ENCODE results near the gene WDFY2. TPM values are rescaled to one million over a fixed set of nuclear protein-coding genes. Genes with fewer than 3 reads are reported as not detected.

The WDFY2 gene
- total RNA-seq, 1 experiment from 2014 or later, result 26.4 TPM

DNA sequence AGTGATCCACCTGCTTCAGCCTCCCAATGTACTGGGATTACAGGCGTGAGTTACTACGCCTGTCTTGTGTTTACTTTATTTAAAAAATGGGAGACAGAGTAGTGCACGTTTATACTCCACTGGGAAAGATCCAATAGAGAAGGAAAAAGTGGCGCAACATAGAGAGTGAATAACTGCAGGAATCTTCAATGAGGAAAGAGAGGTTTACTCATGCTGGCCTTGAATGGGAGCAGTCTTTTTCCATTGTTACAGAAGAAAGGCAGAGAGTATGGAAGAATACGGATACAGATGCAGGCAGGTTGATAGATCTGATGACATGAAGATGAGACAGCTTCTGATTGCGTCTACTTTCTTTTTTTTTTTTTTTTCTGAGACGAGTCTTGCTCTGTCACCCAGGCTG, 4.6 kb upstream of the WDFY2 start:
- no peak overlapping the region for H3K4me2 ChIP-seq (ENCODE audit: insufficient read depth, insufficient read length, low read length)
- no peaks in the 10 kb centered on the region for H3K9me3 ChIP-seq (ENCODE audit: control insufficient read depth, low read depth, low read length)
- H3K9ac ChIP-seq (ENCODE audit: extremely low read depth, insufficient read length, low read length), result no peak overlapping the region
- H3K23me2 ChIP-seq (ENCODE audit: insufficient read length, low read depth, low read length, poor library complexity, severe bottlenecking), result peaks cover 2% of the 10 kb centered on the region
- H3K9me3 Mint-ChIP-seq, result no peaks in the 10 kb centered on the region
- no peak overlapping the region for H4K8ac ChIP-seq (replicated peaks; ENCODE audit: insufficient read length, low read depth, low read length)
- H2AFZ ChIP-seq (ENCODE audit: low read length), result no peak overlapping the region
- H3K27ac ChIP-seq (ENCODE audit: insufficient read length, low read depth, low read length), result no peak overlapping the region
- H3K23ac ChIP-seq (ENCODE audit: insufficient read length, low read depth, low read length), result no peak overlapping the region
- no peak overlapping the region for H4K91ac ChIP-seq (ENCODE audit: insufficient read length, low read depth, low read length)
- no peak overlapping the region for H2BK20ac ChIP-seq (ENCODE audit: low read depth, low read length, poor library complexity, severe bottlenecking)
- H3K36me3 Mint-ChIP-seq (ENCODE audit: insufficient read depth in 1 of 3, low read depth in 3 of 3), result no peaks in the 10 kb centered on the region
- no peak overlapping the region for H3K4ac ChIP-seq (ENCODE audit: low read depth, low read length)
- H2BK5ac ChIP-seq (ENCODE audit: insufficient read length, low read length), result no peak overlapping the region
- no peaks in the 10 kb centered on the region for H3K27me3 ChIP-seq (ENCODE audit: insufficient read depth, low read length)
- DNase-seq, result no peak
- TF ChIP-seq, protein P1, sequence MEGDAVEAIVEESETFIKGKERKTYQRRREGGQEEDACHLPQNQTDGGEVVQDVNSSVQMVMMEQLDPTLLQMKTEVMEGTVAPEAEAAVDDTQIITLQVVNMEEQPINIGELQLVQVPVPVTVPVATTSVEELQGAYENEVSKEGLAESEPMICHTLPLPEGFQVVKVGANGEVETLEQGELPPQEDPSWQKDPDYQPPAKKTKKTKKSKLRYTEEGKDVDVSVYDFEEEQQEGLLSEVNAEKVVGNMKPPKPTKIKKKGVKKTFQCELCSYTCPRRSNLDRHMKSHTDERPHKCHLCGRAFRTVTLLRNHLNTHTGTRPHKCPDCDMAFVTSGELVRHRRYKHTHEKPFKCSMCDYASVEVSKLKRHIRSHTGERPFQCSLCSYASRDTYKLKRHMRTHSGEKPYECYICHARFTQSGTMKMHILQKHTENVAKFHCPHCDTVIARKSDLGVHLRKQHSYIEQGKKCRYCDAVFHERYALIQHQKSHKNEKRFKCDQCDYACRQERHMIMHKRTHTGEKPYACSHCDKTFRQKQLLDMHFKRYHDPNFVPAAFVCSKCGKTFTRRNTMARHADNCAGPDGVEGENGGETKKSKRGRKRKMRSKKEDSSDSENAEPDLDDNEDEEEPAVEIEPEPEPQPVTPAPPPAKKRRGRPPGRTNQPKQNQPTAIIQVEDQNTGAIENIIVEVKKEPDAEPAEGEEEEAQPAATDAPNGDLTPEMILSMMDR (conservative IDR thresholded peaks at IDR 0.05), result no peak
- no peaks in the 10 kb centered on the region for H3K79me1 ChIP-seq (ENCODE audit: insufficient read depth, low read depth, low read length, poor library complexity, severe bottlenecking)
- no CpG with 5 or more reads among the region's 7 CpGs for WGBS (ENCODE audit: extremely low coverage, insufficient read length, low lambda C conversion rate)
- no peak overlapping the region for H3K14ac ChIP-seq (ENCODE audit: insufficient read depth, low read length)
- H3K4me3 Mint-ChIP-seq, result no peak overlapping the region
- H3K18ac ChIP-seq (ENCODE audit: insufficient read length, low read depth, low read length), result no peak overlapping the region
- no peak overlapping the region for H4K5ac ChIP-seq (ENCODE audit: insufficient read length, low read depth, low read length)
- H3T11ph ChIP-seq (ENCODE audit: low read length), result no peak overlapping the region
- 0 out of 2 replicates have a peak, but pooled peaks cover 2% of the 10 kb centered on the region for H3K4me1 ChIP-seq (ENCODE audit: insufficient read depth, low read length)
- no peak overlapping the region for H3K56ac ChIP-seq (ENCODE audit: insufficient read length, low read depth, low read length)
- no peaks in the 10 kb centered on the region for H3K79me2 ChIP-seq (ENCODE audit: insufficient read depth, low read length)
- H2BK12ac ChIP-seq (ENCODE audit: insufficient read length, low read depth, low read length), result no peak overlapping the region
- no peaks in the 10 kb centered on the region for H4K20me1 ChIP-seq (ENCODE audit: control insufficient read depth, insufficient read depth, insufficient read length)
- H2BK15ac ChIP-seq (ENCODE audit: low read depth, low read length), result no peak overlapping the region
- no peak overlapping the region for H3K27ac Mint-ChIP-seq
- H2BK120ac ChIP-seq (ENCODE audit: low read depth, low read length, poor library complexity, severe bottlenecking), result no peak overlapping the region
- H3K27me3 Mint-ChIP-seq (ENCODE audit: low read depth), result peaks cover 4% of the 10 kb centered on the region; the same call in 1 of the 2 replicates
- peaks cover 10 to 11% of the 10 kb centered on the region in 2 experiments for H3K4me1 Mint-ChIP-seq
- no peak overlapping the region for H2AK5ac ChIP-seq (ENCODE audit: insufficient read length, low read length)
